DOHH2 (cell line): ENCODE data around the gene TENT4A.

ENCODE experiments used
- H3F3A ChIP-seq: fragments of 200-600 bp; sonication (generic), shearing (Covaris generic); 2 replicates; pipeline ENCODE4 v1.6.0; 2016; ENCODE audit warnings: antibody characterized with exemption, mild to moderate bottlenecking; ENCODE audit not compliant: control insufficient read depth, insufficient read depth
- H3K27ac ChIP-seq: fragments of 200-600 bp; sonication (generic); 2 replicates; pipeline ENCODE4 v1.5.1; 2014; ENCODE audit warnings: low read depth, mild to moderate bottlenecking, low read length, moderate library complexity
- H3K27me3 ChIP-seq: fragments of 200-600 bp; sonication (generic); 2 replicates; pipeline ENCODE4 v1.6.1; 2014; ENCODE audit warnings: mild to moderate bottlenecking, low read length, mixed read lengths; ENCODE audit not compliant: control insufficient read depth
- H3K36me3 ChIP-seq: fragments of 200-600 bp; sonication (generic); 2 replicates; pipeline ENCODE4 v1.6.1; 2014; ENCODE audit warnings: mild to moderate bottlenecking, low read length, moderate library complexity, mixed read lengths; ENCODE audit not compliant: control insufficient read depth
- H3K4me1 ChIP-seq: fragments of 200-600 bp; sonication (generic); 2 replicates; pipeline ENCODE4 v1.6.1; 2014; ENCODE audit warnings: mild to moderate bottlenecking, low read length, mixed read lengths; ENCODE audit not compliant: control insufficient read depth
- H3K4me2 ChIP-seq: fragments of 200-600 bp; sonication (generic); 2 replicates; pipeline ENCODE4 v1.6.0; 2014; ENCODE audit warnings: mild to moderate bottlenecking, low read length, moderate library complexity
- H3K4me3 ChIP-seq: fragments of 200-600 bp; sonication (generic); 2 replicates; pipeline ENCODE4 v1.5.1; 2014; ENCODE audit warnings: mild to moderate bottlenecking, low read length, mixed read lengths
- H3K79me2 ChIP-seq: fragments of 200-600 bp; sonication (generic); 2 replicates; pipeline ENCODE4 v1.6.1; 2014; ENCODE audit warnings: mild to moderate bottlenecking, low read length, mixed read lengths; ENCODE audit not compliant: control insufficient read depth
- H3K9me2 ChIP-seq: fragments of 200-600 bp; sonication (generic); replicated peaks from 2 replicates; pipeline ENCODE4 v1.6.1; 2014; ENCODE audit warnings: mild to moderate bottlenecking, low read length, mixed read lengths; ENCODE audit not compliant: control insufficient read depth
- H3K9me3 ChIP-seq: fragments of 200-600 bp; sonication (generic); 2 replicates; pipeline ENCODE4 v1.6.1; 2014; ENCODE audit warnings: antibody characterized with exemption, low read length, mixed read lengths; ENCODE audit not compliant: control insufficient read depth, insufficient read depth
- H4K20me1 ChIP-seq: fragments of 200-600 bp; sonication (generic); 2 replicates; pipeline ENCODE4 v1.6.0; 2014; ENCODE audit warnings: low read depth, mild to moderate bottlenecking, antibody characterized with exemption, low read length, moderate library complexity; ENCODE audit not compliant: control insufficient read depth, insufficient read depth
- EZH2phosphoT487 ChIP-seq: fragments of 200-600 bp; sonication (generic); IDR thresholded peaks from 2 replicates; pipeline ENCODE4 v1.6.1; 2017; ENCODE audit warnings: borderline replicate concordance, mild to moderate bottlenecking, antibody characterized with exemption, low read length, moderate library complexity, mixed read lengths
- TF ChIP-seq, protein P1 (sequence below): fragments of 200-600 bp; sonication (generic); IDR thresholded peaks from one replicate; pipeline ENCODE4 v1.5.1; 2014; ENCODE audit warnings: antibody characterized with exemption, mild to moderate bottlenecking, low read depth, low read length; ENCODE audit not compliant: poor library complexity, severe bottlenecking

TENT4A gene

DNA sequence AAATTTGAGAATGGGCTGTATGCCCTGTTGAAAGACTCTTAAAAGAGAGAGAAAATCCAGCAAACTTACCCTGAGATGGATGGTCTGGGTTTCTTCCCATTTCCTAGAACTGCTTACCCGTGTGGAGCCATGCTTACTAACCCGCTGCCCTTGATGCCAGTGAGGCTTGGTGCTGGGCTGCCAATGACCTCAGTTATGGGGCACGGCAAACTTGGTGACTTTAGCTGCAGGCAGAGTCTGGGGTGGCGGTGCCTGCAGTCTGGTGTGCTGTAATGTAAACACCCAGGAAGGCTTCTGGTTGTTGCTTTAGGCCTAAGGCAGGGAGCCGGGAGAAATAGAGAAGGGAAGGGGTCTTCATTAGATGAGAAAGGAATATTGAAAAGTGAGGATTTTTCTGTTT lies 7.3 kb upstream of the TENT4A start:
- no peaks in the 10 kb centered on the region for H3K79me2 ChIP-seq
- no peaks in the 10 kb centered on the region for H4K20me1 ChIP-seq
- H3F3A ChIP-seq: peaks cover 2% of the 10 kb centered on the region; the same call in 1 of the 2 replicates
- no peaks in the 10 kb centered on the region for H3K9me2 ChIP-seq
- no peaks in the 10 kb centered on the region for H3K36me3 ChIP-seq
- H3K27me3 ChIP-seq: no peaks in the 10 kb centered on the region
- peaks cover 9% of the 10 kb centered on the region for H3K4me1 ChIP-seq
- H3K4me2 ChIP-seq: no peak overlapping the region
- TF ChIP-seq EZH2phosphoT487: no peak
- TF ChIP-seq, protein P1, sequence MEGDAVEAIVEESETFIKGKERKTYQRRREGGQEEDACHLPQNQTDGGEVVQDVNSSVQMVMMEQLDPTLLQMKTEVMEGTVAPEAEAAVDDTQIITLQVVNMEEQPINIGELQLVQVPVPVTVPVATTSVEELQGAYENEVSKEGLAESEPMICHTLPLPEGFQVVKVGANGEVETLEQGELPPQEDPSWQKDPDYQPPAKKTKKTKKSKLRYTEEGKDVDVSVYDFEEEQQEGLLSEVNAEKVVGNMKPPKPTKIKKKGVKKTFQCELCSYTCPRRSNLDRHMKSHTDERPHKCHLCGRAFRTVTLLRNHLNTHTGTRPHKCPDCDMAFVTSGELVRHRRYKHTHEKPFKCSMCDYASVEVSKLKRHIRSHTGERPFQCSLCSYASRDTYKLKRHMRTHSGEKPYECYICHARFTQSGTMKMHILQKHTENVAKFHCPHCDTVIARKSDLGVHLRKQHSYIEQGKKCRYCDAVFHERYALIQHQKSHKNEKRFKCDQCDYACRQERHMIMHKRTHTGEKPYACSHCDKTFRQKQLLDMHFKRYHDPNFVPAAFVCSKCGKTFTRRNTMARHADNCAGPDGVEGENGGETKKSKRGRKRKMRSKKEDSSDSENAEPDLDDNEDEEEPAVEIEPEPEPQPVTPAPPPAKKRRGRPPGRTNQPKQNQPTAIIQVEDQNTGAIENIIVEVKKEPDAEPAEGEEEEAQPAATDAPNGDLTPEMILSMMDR: no peak
- no peaks in the 10 kb centered on the region for H3K9me3 ChIP-seq
- H3K27ac ChIP-seq: no peak overlapping the region
- H3K4me3 ChIP-seq: no peak overlapping the region

DNA sequence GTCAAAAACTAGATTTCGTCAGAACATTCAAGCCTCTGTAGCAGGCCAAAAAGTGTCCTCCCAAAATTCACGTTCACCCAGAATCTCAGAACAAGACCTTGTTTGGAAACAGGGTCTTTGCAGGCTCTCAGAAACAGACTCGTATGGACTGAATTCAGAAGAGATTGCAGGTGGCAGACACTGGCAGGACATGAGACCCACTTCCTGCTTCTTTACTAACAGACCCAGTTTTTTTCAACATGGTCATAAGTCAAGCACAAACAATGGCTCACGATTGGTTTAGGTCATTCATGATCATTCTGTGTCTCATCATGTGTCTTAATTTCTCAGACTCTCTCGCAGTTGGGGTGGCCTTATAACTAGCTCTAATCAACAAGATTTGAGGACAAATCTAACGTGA lies 5.4 kb upstream of the TENT4A start:
- no peaks in the 10 kb centered on the region for H3K9me3 ChIP-seq
- no peak overlapping the region for H3K4me2 ChIP-seq

DNA sequence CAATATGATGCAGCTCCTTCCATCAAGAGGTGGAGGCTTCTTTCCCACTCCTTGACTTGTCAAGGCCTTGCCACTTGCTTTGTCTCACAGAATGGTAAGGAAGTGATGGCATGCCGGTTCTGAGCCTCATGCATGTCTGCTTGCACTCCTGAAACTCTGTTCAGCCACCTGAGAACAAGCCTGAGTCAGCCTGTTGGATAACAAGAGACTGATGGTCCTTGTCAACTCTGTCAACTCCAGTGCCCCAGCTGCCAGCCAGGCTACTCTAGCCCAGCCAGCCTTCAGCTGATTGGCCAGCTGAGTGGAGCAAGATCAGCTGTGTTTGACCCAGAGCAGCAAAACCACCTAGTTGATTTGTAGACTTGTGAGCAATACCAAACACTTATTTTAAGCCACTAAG lies 4.4 kb upstream of the TENT4A start:
- Histone ChIP-seq H3K4me2 (no peak overlapping the region), H3F3A (peaks cover 3% of the 10 kb centered on the region; the same call in 1 of the 2 replicates), H3K27ac (no peak overlapping the region), H3K27me3 (no peaks in the 10 kb centered on the region), H3K9me2 (no peaks in the 10 kb centered on the region), H3K36me3 (no peaks in the 10 kb centered on the region), H3K79me2 (no peaks in the 10 kb centered on the region; the same call in 1 of the 2 replicates), H3K9me3 (no peaks in the 10 kb centered on the region), H3K4me1 (peaks cover 20% of the 10 kb centered on the region), H3K4me3 (no peak overlapping the region), H4K20me1 (no peaks in the 10 kb centered on the region)
- TF ChIP-seq, protein P1: no peak
- no peak for TF ChIP-seq EZH2phosphoT487

More for the DNA sequence above, 5.4 kb upstream of the TENT4A start:
- H3K4me1 ChIP-seq: peaks cover 20% of the 10 kb centered on the region
- TF ChIP-seq, protein P1: no peak
- no peak for TF ChIP-seq EZH2phosphoT487
- H4K20me1 ChIP-seq: no peaks in the 10 kb centered on the region
- H3K36me3 ChIP-seq: no peaks in the 10 kb centered on the region
- no peak overlapping the region for H3K27ac ChIP-seq
- H3F3A ChIP-seq: peaks cover 3% of the 10 kb centered on the region; the same call in 1 of the 2 replicates
- H3K9me2 ChIP-seq: no peaks in the 10 kb centered on the region
- no peak overlapping the region for H3K4me3 ChIP-seq
- no peaks in the 10 kb centered on the region for H3K79me2 ChIP-seq
- no peaks in the 10 kb centered on the region for H3K27me3 ChIP-seq
